Measurements from ENCODE around the gene ORMDL3. TPM values are rescaled to one million over a fixed set of nuclear protein-coding genes. Genes with fewer than 3 reads are reported as not detected.

Gene ORMDL3
- total RNA-seq, 1 experiment from 2014 or later = 58.6 TPM

GRCh38 chr17:39965017-39965699 lies 37.8 kb upstream of the ORMDL3 start:
- no peak overlapping the region for H3T11ph ChIP-seq (ENCODE audit: low read length)
- DNase-seq = no peak
- no peak overlapping the region for H2BK120ac ChIP-seq (ENCODE audit: low read depth, low read length, poor library complexity, severe bottlenecking)
- no peak overlapping the region for H2BK20ac ChIP-seq (ENCODE audit: low read depth, low read length, poor library complexity, severe bottlenecking)
- no peak overlapping the region for H3K4me2 ChIP-seq (ENCODE audit: insufficient read depth, insufficient read length, low read length)
- H3K27ac ChIP-seq (ENCODE audit: insufficient read length, low read depth, low read length) = no peak overlapping the region
- no peaks in the 10 kb centered on the region for H3K79me1 ChIP-seq (ENCODE audit: insufficient read depth, low read depth, low read length, poor library complexity, severe bottlenecking)
- peaks cover 2% of the 10 kb centered on the region; the same call in 1 of the 2 replicates for H3K4me1 ChIP-seq (ENCODE audit: insufficient read depth, low read length)
- H3K14ac ChIP-seq (ENCODE audit: insufficient read depth, low read length) = no peak overlapping the region
- whole genome bisulfite sequencing (ENCODE audit: extremely low coverage, insufficient read length, low lambda C conversion rate) = no CpG with 5 or more reads among the region's 8 CpGs
- no peaks in the 10 kb centered on the region for H3K79me2 ChIP-seq (ENCODE audit: insufficient read depth, low read length)
- no peaks in the 10 kb centered on the region for H3K9me3 ChIP-seq (ENCODE audit: control insufficient read depth, low read depth, low read length)
- Mint-ChIP-seq H3K27ac (no peak overlapping the region), H3K27me3 (ENCODE audit: low read depth) (peaks cover 23% of the 10 kb centered on the region), H3K4me3 (no peak overlapping the region), H3K36me3 (ENCODE audit: insufficient read depth in 1 of 3, low read depth in 3 of 3) (no peaks in the 10 kb centered on the region), H3K9me3 (no peaks in the 10 kb centered on the region; a peak in 1 of 5 replicates), H3K4me1 (peaks cover 0 to 7% of the 10 kb centered on the region in 2 experiments; a peak in 1 of 4 replicates)
- H3K23me2 ChIP-seq (ENCODE audit: insufficient read length, low read depth, low read length, poor library complexity, severe bottlenecking) = no peaks in the 10 kb centered on the region
- no peaks in the 10 kb centered on the region; the same call in 1 of the 2 replicates for H3K27me3 ChIP-seq (ENCODE audit: insufficient read depth, low read length)
- no peak overlapping the region for H2AFZ ChIP-seq (ENCODE audit: low read length)
- H3K23ac ChIP-seq (ENCODE audit: insufficient read length, low read depth, low read length) = no peak overlapping the region
- H2BK12ac ChIP-seq (ENCODE audit: insufficient read length, low read depth, low read length) = no peak overlapping the region
- no peak overlapping the region for H4K8ac ChIP-seq (replicated peaks; ENCODE audit: insufficient read length, low read depth, low read length)
- H3K4ac ChIP-seq (ENCODE audit: low read depth, low read length) = no peak overlapping the region
- no peak overlapping the region for H2BK5ac ChIP-seq (ENCODE audit: insufficient read length, low read length)
- no peak overlapping the region for H4K5ac ChIP-seq (ENCODE audit: insufficient read length, low read depth, low read length)
- no peak overlapping the region for H4K91ac ChIP-seq (ENCODE audit: insufficient read length, low read depth, low read length)
- TF ChIP-seq CTCF (conservative IDR thresholded peaks at IDR 0.05) = no peak
- no peak overlapping the region for H2BK15ac ChIP-seq (ENCODE audit: low read depth, low read length)
- H3K9ac ChIP-seq (ENCODE audit: extremely low read depth, insufficient read length, low read length) = no peak overlapping the region
- H3K18ac ChIP-seq (ENCODE audit: insufficient read length, low read depth, low read length) = no peak overlapping the region
- no peak overlapping the region for H3K56ac ChIP-seq (ENCODE audit: insufficient read length, low read depth, low read length)
- no peak overlapping the region for H2AK5ac ChIP-seq (ENCODE audit: insufficient read length, low read length)
- no peaks in the 10 kb centered on the region for H4K20me1 ChIP-seq (ENCODE audit: control insufficient read depth, insufficient read depth, insufficient read length)

All from H9 (cell line).